Psoas muscle (tissue), 8 donors: ENCODE results near the gene BUB3. TPM values are rescaled to one million over a fixed set of nuclear protein-coding genes. Genes with fewer than 3 reads are reported as not detected.

Experiments used
- ATAC-seq, 4 donors: fragments of 200-7000 bp; cut with Tn5 transposase; one replicate each; pipeline ENCODE4 v1.9.1; 2020; ENCODE audit warnings: moderate library complexity in 3 of 4, mild to moderate bottlenecking in 2 of 4
- DNase-seq, 2 donors: peaks; one replicate each; pipeline ENCODE4 v3.0.0-alpha.2; 2020
- H3K27ac ChIP-seq: fragments of 200-600 bp; one replicate; pipeline ENCODE4 v1.8.0; 2022
- H3K27me3 ChIP-seq, 3 donors: fragments of 200-600 bp in 1 of 3; one replicate each; pipeline versions ENCODE4 v1.6.1 to v1.8.0; 2013 to 2022; ENCODE audit warnings: low read length in 2 of 3, mild to moderate bottlenecking in 2 of 3, moderate library complexity in 1 of 3; ENCODE audit not compliant: insufficient read depth in 3 of 3
- H3K36me3 ChIP-seq, 2 donors: fragments of 200-600 bp in 1 of 2; one replicate each; pipeline versions ENCODE4 v1.6.1 to v1.8.0; 2013 to 2022; ENCODE audit warnings: low read depth in 1 of 2, mild to moderate bottlenecking in 1 of 2, moderate library complexity in 1 of 2; ENCODE audit not compliant: insufficient read depth in 1 of 2
- H3K4me1 ChIP-seq: fragments of 200-600 bp; one replicate; pipeline ENCODE4 v1.8.0; 2022
- H3K4me3 ChIP-seq: fragments of 200-600 bp; one replicate; pipeline ENCODE4 v1.8.0; 2022; ENCODE audit warnings: mild to moderate bottlenecking
- H3K9me3 ChIP-seq: fragments of 200-600 bp; one replicate; pipeline ENCODE4 v1.8.0; 2022
- WGBS, 3 donors: extraction: QIAGEN DNeasy Blood & Tissue Kit; methylation state at CpG; one replicate each; pipeline versions ENCODE4 v1.1.6 to v1.1.7; 2013; 5-methylcytosine and 5-hydroxymethylcytosine counted together
- intact Hi-C, 2 donors: fragments of 100-400 bp; cut with DNase I; formaldehyde crosslinking; loops; one replicate each; pipeline versions ENCODE4 v1.11.0 to v1.14.2; 2022
- polyA plus RNA-seq, 3 donors: library from polyadenylated mRNA; stranded (reverse); fragments of 200-250 nt; gene quantifications; one replicate each; pipeline ENCODE4 v1.2.3, GENCODE V29; 2013
- total RNA-seq, 4 donors: library from RNA; stranded (reverse); fragmentation: NEBNext Ultra II Directional in 2 of 4; extraction: Animal tissue kit (Norgen Biotek cat#: 25700) in 2 of 4; gene quantifications; one replicate each; pipeline versions ENCODE4 v1.2.1 to v1.2.4, GENCODE V29; 2021 to 2023
- TF ChIP-seq, protein P1 (sequence below): fragments of 200-600 bp; IDR thresholded peaks from one replicate; pipeline ENCODE4 v1.8.0; 2022; ENCODE audit warnings: antibody characterized with exemption
- donor health status: healthy with polysubstance abuse.
- donor health status: DM: no; HTN: no; CAD: no; lungs with moderate emphysema.
- donor health status: Bipolar disorder and iron deficiency.
- donor health status: healthy.
- donor health status: DM: yes; HTN: yes; CAD: no.
- donor health status: DM: no; HTN: no; CAD: no.
- donor health status: DM: no; HTN: no; CAD: no.
- donor health status: DM: yes; HTN: yes; CAD: no.

Gene BUB3
- total and polyA plus RNA-seq, 7 donors = 28.6 to 67.3 (median 32.9) TPM

DNA sequence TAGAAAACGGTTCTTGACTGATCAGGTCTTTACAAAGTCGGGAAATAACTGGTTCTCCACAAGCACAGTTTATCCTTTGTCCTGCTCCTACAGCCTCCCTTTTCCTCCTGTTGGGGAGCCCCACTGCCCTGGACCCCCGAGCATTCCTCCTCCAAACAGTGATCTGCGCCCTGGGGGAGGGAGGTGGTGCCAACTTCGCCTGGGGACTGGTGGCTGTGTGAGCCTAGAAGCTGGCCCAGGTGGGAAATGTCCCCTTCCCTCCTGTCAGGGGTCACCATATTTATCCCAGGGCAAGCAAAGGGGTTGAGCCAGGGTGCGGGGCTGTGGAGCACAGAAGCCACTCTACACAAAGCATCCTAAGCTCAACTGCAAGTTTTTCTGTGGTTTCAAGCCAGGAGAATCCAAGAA lies 13.2 kb upstream of the BUB3 start:
- Histone ChIP-seq H3K27me3 (peaks cover 0 to 100% (median 67%) of the 10 kb centered on the region in 3 donors), H3K4me1 (peaks cover 11% of the 10 kb centered on the region)
- no peak for ATAC-seq

DNA sequence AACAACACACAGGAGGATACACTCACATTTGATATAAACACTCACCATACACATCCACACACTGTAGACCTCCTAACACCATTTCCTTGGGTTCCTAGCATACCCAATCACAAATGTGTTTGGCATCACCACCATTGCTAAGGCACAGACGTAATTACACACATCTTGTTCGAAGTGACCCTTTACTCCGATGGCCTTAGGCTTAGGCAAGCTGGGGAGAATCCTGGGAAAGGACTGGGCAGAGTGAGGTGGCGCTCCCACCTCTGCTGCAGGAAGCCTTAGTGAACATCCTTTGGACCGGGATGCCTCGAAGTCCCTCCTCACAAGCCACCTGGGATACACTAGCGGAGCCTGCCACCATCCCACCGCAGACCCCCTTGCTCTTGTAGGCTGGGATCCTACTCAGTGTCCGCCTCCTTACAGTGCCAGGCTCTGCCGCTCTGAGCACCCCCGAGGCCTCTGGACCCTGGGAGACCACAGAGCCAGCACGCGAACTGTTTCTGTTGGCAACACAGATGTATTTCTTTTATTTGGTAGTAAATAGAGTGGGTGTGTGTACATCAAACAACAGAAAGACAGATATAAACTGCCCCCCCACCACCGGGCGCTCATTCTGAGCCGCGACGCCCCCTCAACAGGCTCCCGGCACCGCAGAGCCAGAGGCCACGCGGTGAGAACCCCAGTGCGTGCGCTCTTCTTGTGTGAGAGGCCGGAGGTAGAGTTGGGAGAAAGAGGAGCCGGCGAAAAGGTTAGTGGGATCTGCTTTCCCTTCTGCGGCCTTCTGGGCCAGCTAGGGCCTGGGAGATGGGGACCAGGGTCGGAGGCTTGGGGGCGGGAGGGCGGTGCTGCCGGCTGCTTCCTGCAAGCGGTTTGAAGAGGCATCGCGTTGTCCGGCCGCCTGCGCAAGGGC lies 12.2 kb upstream of the BUB3 start:
- Histone ChIP-seq H3K9me3 (no peaks in the 10 kb centered on the region), H3K4me1 (peaks cover 8% of the 10 kb centered on the region), H3K27me3 (peaks cover 0 to 100% (median 64%) of the 10 kb centered on the region in 3 donors), H3K4me3 (no peak overlapping the region), H3K36me3 (no peaks in the 10 kb centered on the region), H3K27ac (no peak overlapping the region)
- TF ChIP-seq, protein P1, sequence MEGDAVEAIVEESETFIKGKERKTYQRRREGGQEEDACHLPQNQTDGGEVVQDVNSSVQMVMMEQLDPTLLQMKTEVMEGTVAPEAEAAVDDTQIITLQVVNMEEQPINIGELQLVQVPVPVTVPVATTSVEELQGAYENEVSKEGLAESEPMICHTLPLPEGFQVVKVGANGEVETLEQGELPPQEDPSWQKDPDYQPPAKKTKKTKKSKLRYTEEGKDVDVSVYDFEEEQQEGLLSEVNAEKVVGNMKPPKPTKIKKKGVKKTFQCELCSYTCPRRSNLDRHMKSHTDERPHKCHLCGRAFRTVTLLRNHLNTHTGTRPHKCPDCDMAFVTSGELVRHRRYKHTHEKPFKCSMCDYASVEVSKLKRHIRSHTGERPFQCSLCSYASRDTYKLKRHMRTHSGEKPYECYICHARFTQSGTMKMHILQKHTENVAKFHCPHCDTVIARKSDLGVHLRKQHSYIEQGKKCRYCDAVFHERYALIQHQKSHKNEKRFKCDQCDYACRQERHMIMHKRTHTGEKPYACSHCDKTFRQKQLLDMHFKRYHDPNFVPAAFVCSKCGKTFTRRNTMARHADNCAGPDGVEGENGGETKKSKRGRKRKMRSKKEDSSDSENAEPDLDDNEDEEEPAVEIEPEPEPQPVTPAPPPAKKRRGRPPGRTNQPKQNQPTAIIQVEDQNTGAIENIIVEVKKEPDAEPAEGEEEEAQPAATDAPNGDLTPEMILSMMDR = no peak
- WGBS, 3 donors = 6 to 8% (median 7%) methylated on average over 36 to 38 of the region's 38 CpGs
- ATAC-seq (no peak), DNase-seq (no peak)
- intact Hi-C loops = no loop called here

More for the DNA sequence above, 13.2 kb upstream of the BUB3 start:
- intact Hi-C loops = no loop called here
- no peak for DNase-seq
- TF ChIP-seq, protein P1 = no peak
- 9 to 11% (median 11%) methylated on average over 5 to 6 of the region's 6 CpGs for WGBS, 3 donors
- no peaks in the 10 kb centered on the region for H3K36me3 ChIP-seq
- H3K4me3 ChIP-seq = no peak overlapping the region
- H3K27ac ChIP-seq = no peak overlapping the region
- no peaks in the 10 kb centered on the region for H3K9me3 ChIP-seq

GRCh38 chr10:123142701-123143161 lies 11.5 kb upstream of the BUB3 start:
- H3K4me1 ChIP-seq = peaks cover 2% of the 10 kb centered on the region
- no peak overlapping the region for H3K4me3 ChIP-seq
- H3K9me3 ChIP-seq = no peaks in the 10 kb centered on the region
- peaks cover 0 to 100% (median 64%) of the 10 kb centered on the region in 3 donors for H3K27me3 ChIP-seq
- no peak for ATAC-seq
- TF ChIP-seq, protein P1 = no peak
- intact Hi-C loops = no loop called here
- H3K27ac ChIP-seq = no peak overlapping the region
- H3K36me3 ChIP-seq = no peaks in the 10 kb centered on the region
- WGBS, 3 donors = 1 to 4% (median 2%) methylated on average over 27 to 33 of the region's 33 CpGs
- DNase-seq = no peak

GRCh38 chr10:123143162-123143824 lies 10.9 kb upstream of the BUB3 start:
- WGBS, 3 donors = 3 to 5% (median 5%) methylated on average over 33 of the region's 33 CpGs
- intact Hi-C loops = no loop called here
- Histone ChIP-seq H3K27ac (no peak overlapping the region), H3K36me3 (no peaks in the 10 kb centered on the region), H3K27me3 (peaks cover 0 to 100% (median 66%) of the 10 kb centered on the region in 3 donors), H3K9me3 (no peaks in the 10 kb centered on the region), H3K4me3 (no peak overlapping the region), H3K4me1 (peaks cover 3% of the 10 kb centered on the region)
- ATAC-seq = no peak
- DNase-seq = no peak
- TF ChIP-seq, protein P1 = no peak
